ENCODE measurements around the gene DLG2. TPM values are rescaled to one million over a fixed set of nuclear protein-coding genes. Genes with fewer than 3 reads are reported as not detected.
"Not testable (repeated sequence)": the region's sequence is repeated elsewhere in the genome, so short reads cannot be mapped to it uniquely, and the experiment has no call there.

DLG2 gene
- total RNA-seq, 1 donor from 2014 or later: 0.17 TPM

GRCh38 chr11:83611031-83611430, 2016.1 kb downstream of the DLG2 start:
- TF ChIP-seq CTCF (conservative IDR thresholded peaks at IDR 0.05; ENCODE audit: low read depth, low read length): no peak
- no peak for DNase-seq (ENCODE audit: low read depth)
- H3K4me3 ChIP-seq (ENCODE audit: low read depth, low read length): no peak overlapping the region

- no peak for DNase-seq (ENCODE audit: low read depth)
- TF ChIP-seq CTCF (conservative IDR thresholded peaks at IDR 0.05; ENCODE audit: low read depth, low read length): no peak
- no peak overlapping the region for H3K4me3 ChIP-seq (ENCODE audit: low read depth, low read length)
Observed at GRCh38 chr11:83609191-83609590, 2018.0 kb downstream of the DLG2 start.

GRCh38 chr11:83608571-83608970, 2018.6 kb downstream of the DLG2 start:
- no peak overlapping the region for H3K4me3 ChIP-seq (ENCODE audit: low read depth, low read length)
- no peak for TF ChIP-seq CTCF (conservative IDR thresholded peaks at IDR 0.05; ENCODE audit: low read depth, low read length)
- DNase-seq (ENCODE audit: low read depth): no peak

DNA sequence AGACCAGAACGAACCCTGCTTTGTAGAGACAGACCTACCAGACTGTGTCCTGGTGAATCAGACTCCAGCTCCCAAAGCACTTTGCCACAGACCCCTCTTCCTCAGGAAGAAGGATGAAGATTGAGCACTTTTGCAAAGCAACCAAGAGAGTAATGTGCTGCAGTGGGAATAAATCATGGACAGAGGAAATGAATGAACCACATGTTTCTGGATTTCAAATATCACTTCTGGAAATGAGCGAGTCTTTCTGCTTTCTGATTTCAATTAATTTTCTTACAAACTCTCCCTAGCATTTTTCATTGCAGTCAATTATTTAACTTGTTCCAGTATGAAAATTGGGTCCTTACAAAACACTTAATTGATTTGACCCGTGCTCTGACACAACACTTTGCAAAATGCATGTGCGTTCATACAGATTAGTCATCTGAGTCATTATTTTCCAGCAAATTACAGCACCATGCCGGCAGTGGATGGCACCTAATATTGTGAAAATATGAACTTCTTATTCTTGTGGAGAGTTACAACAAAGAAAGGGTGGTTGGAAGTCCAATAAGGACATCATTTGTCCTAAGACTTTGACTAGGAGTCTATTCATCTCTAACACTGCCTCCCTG, 2025.1 kb downstream of the DLG2 start:
- H3K4me3 ChIP-seq (ENCODE audit: low read depth, low read length): no peak overlapping the region
- no peak for DNase-seq (ENCODE audit: low read depth)
- no peak for TF ChIP-seq CTCF (conservative IDR thresholded peaks at IDR 0.05; ENCODE audit: low read depth, low read length)

GRCh38 chr11:83601201-83601913, 2025.8 kb downstream of the DLG2 start:
- DNase-seq (ENCODE audit: low read depth): no peak

DNA sequence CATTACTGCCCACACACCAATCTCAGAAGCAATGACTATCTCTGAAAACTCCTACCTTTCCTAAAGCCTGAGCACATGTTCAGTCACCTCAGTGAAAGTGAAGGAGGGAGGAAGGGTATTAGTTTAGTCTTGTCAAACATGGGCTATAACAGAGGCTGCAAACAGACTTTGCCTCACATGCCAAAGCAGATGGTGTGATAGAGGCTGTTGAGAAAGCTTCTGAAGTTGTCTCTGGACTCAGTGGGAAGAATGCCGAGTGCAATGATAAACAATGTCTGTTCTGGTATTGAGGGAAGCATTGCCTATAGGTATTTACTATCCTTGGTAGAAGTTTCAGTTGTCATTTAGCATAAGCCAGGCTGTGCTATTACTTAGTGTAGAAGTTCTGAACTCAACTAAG, 2026.5 kb downstream of the DLG2 start:
- TF ChIP-seq CTCF (conservative IDR thresholded peaks at IDR 0.05; ENCODE audit: low read depth, low read length): no peak
- no peak overlapping the region for H3K4me3 ChIP-seq (ENCODE audit: low read depth, low read length)

More at GRCh38 chr11:83601201-83601913, 2025.8 kb downstream of the DLG2 start:
- no peak for TF ChIP-seq CTCF (conservative IDR thresholded peaks at IDR 0.05; ENCODE audit: low read depth, low read length)
- H3K4me3 ChIP-seq (ENCODE audit: low read depth, low read length): no peak overlapping the region

GRCh38 chr11:83599066-83599465, 2028.1 kb downstream of the DLG2 start:
- H3K4me3 ChIP-seq (ENCODE audit: low read depth, low read length): no peak overlapping the region
- DNase-seq (ENCODE audit: low read depth): peak; percentile 30
- no peak for TF ChIP-seq CTCF (conservative IDR thresholded peaks at IDR 0.05; ENCODE audit: low read depth, low read length)

More for the DNA sequence above, 2026.5 kb downstream of the DLG2 start:
- DNase-seq (ENCODE audit: low read depth): no peak

DNA sequence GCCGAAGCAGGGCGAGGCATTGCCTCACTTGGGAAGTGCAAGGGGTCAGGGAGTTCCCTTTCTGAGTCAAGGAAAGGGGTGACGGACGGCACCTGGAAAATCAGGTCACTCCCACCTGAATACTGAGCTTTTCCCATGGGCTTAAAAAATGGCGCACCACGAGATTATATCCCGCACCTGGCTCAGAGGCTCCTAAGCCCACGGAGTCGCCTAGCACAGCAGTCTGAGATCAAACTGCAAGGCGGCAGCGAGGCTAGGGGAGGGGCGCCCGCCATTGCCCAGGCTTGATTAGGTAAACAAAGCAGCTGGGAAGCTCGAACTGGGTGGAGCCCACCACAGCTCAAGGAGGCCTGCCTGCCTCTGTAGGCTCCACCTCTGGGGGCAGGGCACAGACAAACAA, 2039.3 kb downstream of the DLG2 start:
- H3K4me3 ChIP-seq (ENCODE audit: low read depth, low read length); DNase-seq (ENCODE audit: low read depth): not testable (repeated sequence)

Data from epithelial cell of proximal tubule (primary cell).